A549 (cell line): Measurements from ENCODE around the gene TNNC1.

Experiments
- BHLHE40 ChIP-seq: IDR thresholded peaks from 2 replicates; pipeline ENCODE4 v1.6.1; 2012; ENCODE audit warnings: low read depth, low read length, inconsistent platforms
- CBX8 ChIP-seq: fragments of 200-600 bp; sonication (generic); IDR thresholded peaks from 2 replicates; pipeline ENCODE4 v1.6.1; 2016
- CHD2 ChIP-seq: fragments of 150-350 bp; IDR thresholded peaks from 2 replicates; pipeline ENCODE4 v1.6.1; 2014; ENCODE audit warnings: low read length; ENCODE audit not compliant: partially characterized antibody
- ESRRA ChIP-seq: fragments of 150-350 bp; IDR thresholded peaks from 2 replicates; pipeline ENCODE4 v1.6.1; 2014; ENCODE audit warnings: mild to moderate bottlenecking, low read length, borderline replicate concordance
- GATA3 ChIP-seq: IDR thresholded peaks from 2 replicates; pipeline ENCODE4 v1.6.1; 2012; ENCODE audit warnings: borderline replicate concordance
- HOXA7 ChIP-seq: fragments of 250-450 bp; sonication (Bioruptor Pico); IDR thresholded peaks from 2 replicates; pipeline ENCODE4 v1.5.0; 2020; ENCODE audit warnings: mild to moderate bottlenecking, moderate library complexity
- JUN ChIP-seq, 2 experiments: fragments of >200 bp; sonication (Bioruptor Twin); formaldehyde crosslinking; IDR thresholded peaks; 2 replicates in 1 of 2; 3 replicates in 1 of 2; pipeline ENCODE4 v1.6.1; 2016 to 2017
- POLR2AphosphoS2 ChIP-seq: conservative IDR thresholded peaks from 2 replicates; pipeline ENCODE4 v1.6.1; 2012; ENCODE audit warnings: low read length, improper control_type of control experiment, inconsistent platforms
- RFX5 ChIP-seq: fragments of 450-650 bp; IDR thresholded peaks from 2 replicates; pipeline ENCODE4 v1.7.1; 2014; ENCODE audit warnings: antibody characterized with exemption, mild to moderate bottlenecking, moderate library complexity
- TP53 ChIP-seq: fragments of 250-450 bp; sonication (Bioruptor Pico); IDR thresholded peaks from 2 replicates; pipeline ENCODE4 v1.5.0; 2021; ENCODE audit warnings: mild to moderate bottlenecking, moderate library complexity
- ZC3H11A ChIP-seq: fragments of 450-650 bp; IDR thresholded peaks from 2 replicates; pipeline ENCODE4 v1.6.1; 2014; ENCODE audit warnings: antibody characterized with exemption, mild to moderate bottlenecking
- TF ChIP-seq, protein P1 (sequence below): fragments of 250-450 bp; sonication (Bioruptor Pico); IDR thresholded peaks from 2 replicates; pipeline ENCODE4 v1.5.0; 2021; ENCODE audit warnings: mild to moderate bottlenecking, moderate library complexity, borderline replicate concordance
- TF ChIP-seq, protein P2 (sequence below): fragments of 200-600 bp; sonication (generic); IDR thresholded peaks from 2 replicates; pipeline ENCODE4 v1.6.1; 2016; ENCODE audit warnings: antibody characterized with exemption, mild to moderate bottlenecking, moderate library complexity
- TF ChIP-seq, protein P3 (sequence below): fragments of >200 bp; sonication (Bioruptor Twin); formaldehyde crosslinking; IDR thresholded peaks from 3 replicates; pipeline ENCODE4 v1.5.1; 2016

DNA sequence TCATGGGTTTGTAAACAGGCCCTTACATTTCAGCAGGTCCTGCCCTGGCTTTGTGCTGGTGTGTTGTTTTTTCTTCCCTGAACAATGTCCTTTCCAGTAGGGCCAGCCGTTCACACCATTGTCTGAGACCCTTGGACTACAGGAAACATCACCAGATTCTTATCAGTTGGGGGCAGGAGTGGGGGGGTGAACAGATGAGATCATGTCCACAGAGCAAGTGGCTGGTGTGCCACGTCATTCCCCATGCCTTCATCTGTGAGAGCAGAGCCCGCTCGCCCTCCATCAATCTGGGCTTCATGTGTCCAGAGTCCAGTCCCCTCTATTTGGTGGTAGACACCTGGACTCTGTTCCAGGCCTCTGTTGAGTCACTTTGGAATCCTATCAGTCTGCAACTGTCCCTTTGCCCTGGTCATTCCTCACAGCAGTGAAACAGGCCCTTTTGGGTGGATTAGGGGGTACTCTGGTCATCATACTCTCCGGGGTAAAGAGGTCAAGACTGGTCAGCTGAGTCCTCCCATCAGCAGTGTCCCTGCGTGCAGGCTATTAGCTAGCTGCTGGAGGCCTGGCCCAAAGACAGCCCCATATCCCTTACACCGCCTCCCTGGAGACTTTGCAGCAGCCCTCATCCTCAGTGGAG, 23.9 kb downstream of the TNNC1 start:
- TF ChIP-seq BHLHE40 (no peak), RFX5 (no peak), TP53 (CRISPR knock-in tag) (no peak), POLR2AphosphoS2 (no peak), CBX8 (no peak), HOXA7 (CRISPR knock-in tag) (no peak), ZC3H11A (no peak), CHD2 (no peak), ESRRA (no peak), GATA3 (no peak), JUN (IDR thresholded peaks at IDR 0.05) (no peak)
- TF ChIP-seq, protein P1, sequence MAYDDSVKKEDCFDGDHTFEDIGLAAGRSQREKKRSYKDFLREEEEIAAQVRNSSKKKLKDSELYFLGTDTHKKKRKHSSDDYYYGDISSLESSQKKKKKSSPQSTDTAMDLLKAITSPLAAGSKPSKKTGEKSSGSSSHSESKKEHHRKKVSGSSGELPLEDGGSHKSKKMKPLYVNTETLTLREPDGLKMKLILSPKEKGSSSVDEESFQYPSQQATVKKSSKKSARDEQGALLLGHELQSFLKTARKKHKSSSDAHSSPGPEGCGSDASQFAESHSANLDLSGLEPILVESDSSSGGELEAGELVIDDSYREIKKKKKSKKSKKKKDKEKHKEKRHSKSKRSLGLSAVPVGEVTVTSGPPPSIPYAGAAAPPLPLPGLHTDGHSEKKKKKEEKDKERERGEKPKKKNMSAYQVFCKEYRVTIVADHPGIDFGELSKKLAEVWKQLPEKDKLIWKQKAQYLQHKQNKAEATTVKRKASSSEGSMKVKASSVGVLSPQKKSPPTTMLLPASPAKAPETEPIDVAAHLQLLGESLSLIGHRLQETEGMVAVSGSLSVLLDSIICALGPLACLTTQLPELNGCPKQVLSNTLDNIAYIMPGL (CRISPR knock-in tag) = no peak
- TF ChIP-seq, protein P2, sequence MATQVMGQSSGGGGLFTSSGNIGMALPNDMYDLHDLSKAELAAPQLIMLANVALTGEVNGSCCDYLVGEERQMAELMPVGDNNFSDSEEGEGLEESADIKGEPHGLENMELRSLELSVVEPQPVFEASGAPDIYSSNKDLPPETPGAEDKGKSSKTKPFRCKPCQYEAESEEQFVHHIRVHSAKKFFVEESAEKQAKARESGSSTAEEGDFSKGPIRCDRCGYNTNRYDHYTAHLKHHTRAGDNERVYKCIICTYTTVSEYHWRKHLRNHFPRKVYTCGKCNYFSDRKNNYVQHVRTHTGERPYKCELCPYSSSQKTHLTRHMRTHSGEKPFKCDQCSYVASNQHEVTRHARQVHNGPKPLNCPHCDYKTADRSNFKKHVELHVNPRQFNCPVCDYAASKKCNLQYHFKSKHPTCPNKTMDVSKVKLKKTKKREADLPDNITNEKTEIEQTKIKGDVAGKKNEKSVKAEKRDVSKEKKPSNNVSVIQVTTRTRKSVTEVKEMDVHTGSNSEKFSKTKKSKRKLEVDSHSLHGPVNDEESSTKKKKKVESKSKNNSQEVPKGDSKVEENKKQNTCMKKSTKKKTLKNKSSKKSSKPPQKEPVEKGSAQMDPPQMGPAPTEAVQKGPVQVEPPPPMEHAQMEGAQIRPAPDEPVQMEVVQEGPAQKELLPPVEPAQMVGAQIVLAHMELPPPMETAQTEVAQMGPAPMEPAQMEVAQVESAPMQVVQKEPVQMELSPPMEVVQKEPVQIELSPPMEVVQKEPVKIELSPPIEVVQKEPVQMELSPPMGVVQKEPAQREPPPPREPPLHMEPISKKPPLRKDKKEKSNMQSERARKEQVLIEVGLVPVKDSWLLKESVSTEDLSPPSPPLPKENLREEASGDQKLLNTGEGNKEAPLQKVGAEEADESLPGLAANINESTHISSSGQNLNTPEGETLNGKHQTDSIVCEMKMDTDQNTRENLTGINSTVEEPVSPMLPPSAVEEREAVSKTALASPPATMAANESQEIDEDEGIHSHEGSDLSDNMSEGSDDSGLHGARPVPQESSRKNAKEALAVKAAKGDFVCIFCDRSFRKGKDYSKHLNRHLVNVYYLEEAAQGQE = no peak
- TF ChIP-seq, protein P3, sequence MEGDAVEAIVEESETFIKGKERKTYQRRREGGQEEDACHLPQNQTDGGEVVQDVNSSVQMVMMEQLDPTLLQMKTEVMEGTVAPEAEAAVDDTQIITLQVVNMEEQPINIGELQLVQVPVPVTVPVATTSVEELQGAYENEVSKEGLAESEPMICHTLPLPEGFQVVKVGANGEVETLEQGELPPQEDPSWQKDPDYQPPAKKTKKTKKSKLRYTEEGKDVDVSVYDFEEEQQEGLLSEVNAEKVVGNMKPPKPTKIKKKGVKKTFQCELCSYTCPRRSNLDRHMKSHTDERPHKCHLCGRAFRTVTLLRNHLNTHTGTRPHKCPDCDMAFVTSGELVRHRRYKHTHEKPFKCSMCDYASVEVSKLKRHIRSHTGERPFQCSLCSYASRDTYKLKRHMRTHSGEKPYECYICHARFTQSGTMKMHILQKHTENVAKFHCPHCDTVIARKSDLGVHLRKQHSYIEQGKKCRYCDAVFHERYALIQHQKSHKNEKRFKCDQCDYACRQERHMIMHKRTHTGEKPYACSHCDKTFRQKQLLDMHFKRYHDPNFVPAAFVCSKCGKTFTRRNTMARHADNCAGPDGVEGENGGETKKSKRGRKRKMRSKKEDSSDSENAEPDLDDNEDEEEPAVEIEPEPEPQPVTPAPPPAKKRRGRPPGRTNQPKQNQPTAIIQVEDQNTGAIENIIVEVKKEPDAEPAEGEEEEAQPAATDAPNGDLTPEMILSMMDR = no peak
